H9 (cell line): Measurements from ENCODE around the gene APP. TPM values are rescaled to one million over a fixed set of nuclear protein-coding genes. Genes with fewer than 3 reads are reported as not detected.

ENCODE experiments used
- DNase-seq: peaks from one replicate; pipeline ENCODE4 v3.0.0-alpha.2; 2017
- H2AFZ ChIP-seq: one replicate; pipeline ENCODE4 v1.6.1; 2013; ENCODE audit warnings: mild to moderate bottlenecking, low read length, control low read depth, moderate library complexity
- H2AK5ac ChIP-seq: 2 replicates; pipeline ENCODE4 v1.6.1; 2013; ENCODE audit warnings: low read length, control low read depth, mixed read lengths; ENCODE audit not compliant: insufficient read length
- H2BK120ac ChIP-seq: one replicate; pipeline ENCODE4 v1.6.1; 2013; ENCODE audit warnings: low read depth, mild to moderate bottlenecking, low read length, control low read depth, inconsistent platforms; ENCODE audit not compliant: poor library complexity, severe bottlenecking
- H2BK12ac ChIP-seq: 2 replicates; pipeline ENCODE4 v1.6.1; 2013; ENCODE audit warnings: low read length, control low read depth, mixed read lengths, low read depth; ENCODE audit not compliant: insufficient read length
- H2BK15ac ChIP-seq: 2 replicates; pipeline ENCODE4 v1.6.1; 2013; ENCODE audit warnings: low read depth, low read length, control low read depth
- H2BK20ac ChIP-seq: one replicate; pipeline ENCODE4 v1.6.1; 2013; ENCODE audit warnings: low read depth, mild to moderate bottlenecking, low read length, control low read depth, inconsistent platforms; ENCODE audit not compliant: poor library complexity, severe bottlenecking
- H2BK5ac ChIP-seq: 2 replicates; pipeline ENCODE4 v1.6.1; 2013; ENCODE audit warnings: low read length, control low read depth, mixed read lengths; ENCODE audit not compliant: insufficient read length
- H3K14ac ChIP-seq: 2 replicates; pipeline ENCODE4 v1.6.1; 2013; ENCODE audit warnings: low read length, control low read depth; ENCODE audit not compliant: insufficient read depth
- H3K18ac ChIP-seq: 2 replicates; pipeline ENCODE4 v1.6.1; 2013; ENCODE audit warnings: low read depth, mild to moderate bottlenecking, mixed read lengths, low read length, control low read depth; ENCODE audit not compliant: insufficient read length
- H3K23ac ChIP-seq: 2 replicates; pipeline ENCODE4 v1.6.1; 2013; ENCODE audit warnings: low read length, control low read depth, mixed read lengths, low read depth; ENCODE audit not compliant: insufficient read length
- H3K23me2 ChIP-seq: 2 replicates; pipeline ENCODE4 v1.6.1; 2013; ENCODE audit warnings: low read depth, mild to moderate bottlenecking, mixed read lengths, low read length, control low read depth; ENCODE audit not compliant: insufficient read length, poor library complexity, severe bottlenecking
- H3K27ac ChIP-seq: 2 replicates; pipeline ENCODE4 v1.5.1; 2013; ENCODE audit warnings: low read length, control low read depth, mixed read lengths, low read depth; ENCODE audit not compliant: insufficient read length
- H3K27me3 ChIP-seq: 2 replicates; pipeline ENCODE4 v1.6.1; 2013; ENCODE audit warnings: low read length, control low read depth, inconsistent platforms; ENCODE audit not compliant: insufficient read depth
- H3K4ac ChIP-seq: 2 replicates; pipeline ENCODE4 v1.6.1; 2013; ENCODE audit warnings: low read depth, mild to moderate bottlenecking, control low read depth, inconsistent platforms, low read length, moderate library complexity
- H3K4me1 ChIP-seq: 2 replicates; pipeline ENCODE4 v1.6.1; 2013; ENCODE audit warnings: low read length, control low read depth, inconsistent platforms; ENCODE audit not compliant: insufficient read depth
- H3K4me2 ChIP-seq: 2 replicates; pipeline ENCODE4 v1.6.1; 2013; ENCODE audit warnings: low read length, control low read depth, mixed read lengths; ENCODE audit not compliant: insufficient read length, insufficient read depth
- H3K56ac ChIP-seq: 2 replicates; pipeline ENCODE4 v1.6.1; 2013; ENCODE audit warnings: low read depth, mild to moderate bottlenecking, mixed read lengths, low read length, control low read depth; ENCODE audit not compliant: insufficient read length
- H3K79me1 ChIP-seq: 2 replicates; pipeline ENCODE4 v1.6.1; 2013; ENCODE audit warnings: low read depth, mild to moderate bottlenecking, moderate library complexity, low read length, control low read depth, inconsistent platforms; ENCODE audit not compliant: insufficient read depth, poor library complexity, severe bottlenecking
- H3K79me2 ChIP-seq: 2 replicates; pipeline ENCODE4 v1.6.1; 2013; ENCODE audit warnings: low read length, control low read depth, inconsistent platforms; ENCODE audit not compliant: insufficient read depth
- H3K9ac ChIP-seq: 2 replicates; pipeline ENCODE4 v1.6.1; 2013; ENCODE audit warnings: low read length, control low read depth, mixed read lengths; ENCODE audit not compliant: insufficient read length; ENCODE audit errors: extremely low read depth
- H3K9me3 ChIP-seq: one replicate; pipeline ENCODE4 v1.6.1; 2013; ENCODE audit warnings: low read depth, low read length, inconsistent platforms; ENCODE audit not compliant: control insufficient read depth
- H3T11ph ChIP-seq: one replicate; pipeline ENCODE4 v1.6.1; 2013; ENCODE audit warnings: mild to moderate bottlenecking, low read length, control low read depth, inconsistent platforms
- H4K20me1 ChIP-seq: one replicate; pipeline ENCODE4 v1.6.1; 2013; ENCODE audit not compliant: control insufficient read depth, insufficient read length, insufficient read depth
- H4K5ac ChIP-seq: 2 replicates; pipeline ENCODE4 v1.6.1; 2013; ENCODE audit warnings: low read depth, mild to moderate bottlenecking, mixed read lengths, low read length, control low read depth; ENCODE audit not compliant: insufficient read length
- H4K8ac ChIP-seq: replicated peaks from 2 replicates; pipeline ENCODE4 v1.6.1; 2013; ENCODE audit warnings: low read length, control low read depth, mixed read lengths, low read depth; ENCODE audit not compliant: insufficient read length
- H4K91ac ChIP-seq: 2 replicates; pipeline ENCODE4 v1.6.1; 2013; ENCODE audit warnings: low read depth, mild to moderate bottlenecking, moderate library complexity, mixed read lengths, low read length, control low read depth; ENCODE audit not compliant: insufficient read length
- H3K27ac Mint-ChIP-seq, 3 experiments: 2 replicates in 2 of 3; 3 replicates in 1 of 3; pipeline ENCODE4 v1.8.0; 2020 to 2021; ENCODE audit warnings: mixed read lengths in 3 of 3, mild to moderate bottlenecking in 1 of 3, moderate library complexity in 1 of 3
- H3K27me3 Mint-ChIP-seq: 2 replicates; pipeline ENCODE4 v1.8.0; 2021; ENCODE audit warnings: low read depth, mild to moderate bottlenecking, moderate library complexity, mixed read lengths
- H3K36me3 Mint-ChIP-seq, 3 experiments: 2 replicates in 2 of 3; 3 replicates in 1 of 3; pipeline ENCODE4 v1.8.0; 2020 to 2021; ENCODE audit warnings: low read depth in 3 of 3, mixed read lengths in 3 of 3; ENCODE audit not compliant: insufficient read depth in 1 of 3
- H3K4me1 Mint-ChIP-seq, 2 experiments: 2 replicates each; pipeline ENCODE4 v1.8.0; 2020; ENCODE audit warnings: mixed read lengths in 2 of 2
- H3K4me3 Mint-ChIP-seq, 2 experiments: 2 replicates in 1 of 2; 3 replicates in 1 of 2; pipeline ENCODE4 v1.8.0; 2020 to 2021; ENCODE audit warnings: mild to moderate bottlenecking in 2 of 2, mixed read lengths in 2 of 2, moderate library complexity in 1 of 2
- H3K9me3 Mint-ChIP-seq, 2 experiments: 2 replicates in 1 of 2; 3 replicates in 1 of 2; pipeline ENCODE4 v1.8.0; 2020; ENCODE audit warnings: mild to moderate bottlenecking in 2 of 2, mixed read lengths in 2 of 2, moderate library complexity in 1 of 2
- WGBS: extraction: QIAGEN DNeasy Blood & Tissue Kit; methylation state at CpG from one replicate; pipeline ENCODE4 v1.1.7; 2013; ENCODE audit warnings: missing lambda C conversion rate, low lambda C conversion rate, mixed read lengths; ENCODE audit not compliant: insufficient read length; ENCODE audit errors: extremely low coverage; 5-methylcytosine and 5-hydroxymethylcytosine counted together
- total RNA-seq: library from RNA; stranded (reverse); gene quantifications from 2 replicates; pipeline ENCODE4 v1.2.1, GENCODE V29; 2021
- TF ChIP-seq, protein P1 (sequence below): fragments of 200-600 bp; sonication (generic); conservative IDR thresholded peaks from 3 replicates; pipeline ENCODE4 v1.8.0; 2021; ENCODE audit warnings: antibody characterized with exemption, mild to moderate bottlenecking

APP gene
- total RNA-seq, 1 experiment from 2014 or later = 380 TPM

DNA sequence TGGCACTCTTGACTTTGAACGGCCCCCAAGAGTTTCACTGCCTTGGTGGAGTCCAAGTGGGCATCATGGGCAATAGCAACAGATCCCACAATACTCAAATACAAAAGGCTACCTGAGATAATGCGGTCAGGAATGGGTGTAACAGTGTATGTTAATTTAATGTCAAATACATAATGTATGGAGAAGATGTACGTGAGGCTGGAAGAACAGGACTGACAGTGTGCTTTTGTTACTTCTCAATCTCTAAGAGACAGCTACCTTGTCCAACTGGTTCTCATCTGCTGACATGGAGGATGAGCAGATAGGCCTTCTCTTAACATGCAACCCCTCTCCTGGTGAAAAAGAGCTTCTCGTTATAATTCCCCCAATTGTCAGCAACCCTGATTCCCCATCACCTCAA lies 167.2 kb downstream of the APP start:
- no peak overlapping the region for H3K4me2 ChIP-seq
- no peaks in the 10 kb centered on the region for H3K27me3 Mint-ChIP-seq
- peak overlapping the region; percentile 62 for H3K27ac ChIP-seq
- peaks cover 2% of the 10 kb centered on the region; the same call in 1 of the 2 replicates for H3K79me2 ChIP-seq
- H4K20me1 ChIP-seq = no peaks in the 10 kb centered on the region
- H3K23ac ChIP-seq = no peak overlapping the region
- H2BK15ac ChIP-seq = no peak overlapping the region
- H3K14ac ChIP-seq = no peak overlapping the region
- no peaks in the 10 kb centered on the region for H3K9me3 ChIP-seq
- peaks cover 6 to 13% (median 8%) of the 10 kb centered on the region in 3 experiments; a peak in 4 of 7 replicates for H3K36me3 Mint-ChIP-seq
- no peak overlapping the region for H4K8ac ChIP-seq
- H3K4me1 ChIP-seq = peaks cover 15% of the 10 kb centered on the region
- no peak overlapping the region for H2BK120ac ChIP-seq
- H3K4me1 Mint-ChIP-seq = peaks cover 51 to 55% of the 10 kb centered on the region in 2 experiments
- no peak overlapping the region for H2AFZ ChIP-seq
- H3K27me3 ChIP-seq = no peaks in the 10 kb centered on the region
- no peak overlapping the region for H2AK5ac ChIP-seq
- no peak for DNase-seq
- no peak overlapping the region for H3K4ac ChIP-seq
- TF ChIP-seq, protein P1, sequence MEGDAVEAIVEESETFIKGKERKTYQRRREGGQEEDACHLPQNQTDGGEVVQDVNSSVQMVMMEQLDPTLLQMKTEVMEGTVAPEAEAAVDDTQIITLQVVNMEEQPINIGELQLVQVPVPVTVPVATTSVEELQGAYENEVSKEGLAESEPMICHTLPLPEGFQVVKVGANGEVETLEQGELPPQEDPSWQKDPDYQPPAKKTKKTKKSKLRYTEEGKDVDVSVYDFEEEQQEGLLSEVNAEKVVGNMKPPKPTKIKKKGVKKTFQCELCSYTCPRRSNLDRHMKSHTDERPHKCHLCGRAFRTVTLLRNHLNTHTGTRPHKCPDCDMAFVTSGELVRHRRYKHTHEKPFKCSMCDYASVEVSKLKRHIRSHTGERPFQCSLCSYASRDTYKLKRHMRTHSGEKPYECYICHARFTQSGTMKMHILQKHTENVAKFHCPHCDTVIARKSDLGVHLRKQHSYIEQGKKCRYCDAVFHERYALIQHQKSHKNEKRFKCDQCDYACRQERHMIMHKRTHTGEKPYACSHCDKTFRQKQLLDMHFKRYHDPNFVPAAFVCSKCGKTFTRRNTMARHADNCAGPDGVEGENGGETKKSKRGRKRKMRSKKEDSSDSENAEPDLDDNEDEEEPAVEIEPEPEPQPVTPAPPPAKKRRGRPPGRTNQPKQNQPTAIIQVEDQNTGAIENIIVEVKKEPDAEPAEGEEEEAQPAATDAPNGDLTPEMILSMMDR = no peak
- H3K4me3 Mint-ChIP-seq = no peak overlapping the region
- no CpG with 5 or more reads among the region's 4 CpGs for WGBS
- no peak overlapping the region for H3T11ph ChIP-seq
- H3K18ac ChIP-seq = no peak overlapping the region
- H3K9ac ChIP-seq = no peak overlapping the region
- H3K56ac ChIP-seq = no peak overlapping the region
- no peak overlapping the region for H4K91ac ChIP-seq
- no peak overlapping the region for H4K5ac ChIP-seq
- H2BK5ac ChIP-seq = no peak overlapping the region
- peak overlapping the region; percentile 63 to 90 (median 75); a peak in 4 of 7 replicates for H3K27ac Mint-ChIP-seq
- H2BK12ac ChIP-seq = no peak overlapping the region
- H2BK20ac ChIP-seq = no peak overlapping the region
- H3K79me1 ChIP-seq = no peaks in the 10 kb centered on the region
- peaks cover 0 to 3% of the 10 kb centered on the region in 2 experiments; a peak in 1 of 5 replicates for H3K9me3 Mint-ChIP-seq
- no peaks in the 10 kb centered on the region for H3K23me2 ChIP-seq
